PC-3 (cell line): Measurements from ENCODE around the gene SLC25A19. TPM values are rescaled to one million over a fixed set of nuclear protein-coding genes. Genes with fewer than 3 reads are reported as not detected.

Experiments used
- ATAC-seq: fragments of 200-7000 bp; cut with Tn5 transposase; 2 replicates; pipeline ENCODE4 v1.9.1; 2020; ENCODE audit warnings: mild to moderate bottlenecking, moderate library complexity
- BruUV-seq: library from RNA; stranded (reverse); fragments of 400-500 nt; replicated peaks from 2 replicates; lab custom pipeline; 2021; lab: Mats Ljungman, UMichigan
- CTCF ChIA-PET: fragments of 300-600 bp; sonication (Branson Sonifier 250); formaldehyde crosslinking; loops from one replicate; lab custom pipeline; 2022; ENCODE audit warnings: antibody characterized with exemption; lab: Charles Lee
- POLR2A ChIA-PET: fragments of 300-600 bp; sonication (Branson Sonifier 250); formaldehyde crosslinking; loops from one replicate; lab custom pipeline; 2022; ENCODE audit warnings: antibody characterized with exemption; ENCODE audit not compliant: unreplicated experiment; lab: Charles Lee
- DNase-seq: peaks from one replicate; pipeline ENCODE4 v3.0.0-alpha.2; 2015
- H2AFZ ChIP-seq: fragments of 300-600 bp; sonication (generic); 2 replicates; pipeline ENCODE4 v1.6.0; 2016; ENCODE audit warnings: antibody characterized with exemption, low read length
- H3F3A ChIP-seq: fragments of 300-600 bp; sonication (generic); one replicate; pipeline ENCODE4 v1.6.0; 2017; ENCODE audit warnings: antibody characterized with exemption, low read length, control low read depth, mild to moderate bottlenecking; ENCODE audit not compliant: unreplicated experiment
- H3K27ac ChIP-seq: fragments of 300-600 bp; sonication (generic); 2 replicates; pipeline ENCODE4 v1.5.1; 2016; ENCODE audit warnings: mild to moderate bottlenecking, low read length
- H3K27me3 ChIP-seq: fragments of 300-600 bp; sonication (generic); 2 replicates; pipeline ENCODE4 v1.6.1; 2016; ENCODE audit warnings: low read length, mixed read lengths
- H3K36me3 ChIP-seq: fragments of 300-600 bp; sonication (generic); 2 replicates; pipeline ENCODE4 v1.6.1; 2016; ENCODE audit warnings: low read depth, mixed run types, low read length, mixed read lengths
- H3K4me1 ChIP-seq: fragments of 300-600 bp; sonication (generic); 2 replicates; pipeline ENCODE4 v1.5.1; 2016; ENCODE audit warnings: low read length; ENCODE audit not compliant: insufficient read depth
- H3K4me2 ChIP-seq: fragments of 300-600 bp; sonication (generic); 2 replicates; pipeline ENCODE4 v1.6.0; 2016; ENCODE audit warnings: low read length
- H3K4me3 ChIP-seq: fragments of 300-600 bp; sonication (generic); 2 replicates; pipeline ENCODE4 v1.5.1; 2016; ENCODE audit warnings: mild to moderate bottlenecking, low read length, mixed read lengths
- H3K79me2 ChIP-seq: fragments of 300-600 bp; sonication (generic); 2 replicates; pipeline ENCODE4 v1.6.1; 2017; ENCODE audit warnings: low read length, mixed read lengths
- H3K9ac ChIP-seq: fragments of 300-600 bp; sonication (generic); 2 replicates; pipeline ENCODE4 v1.6.0; 2016; ENCODE audit warnings: mild to moderate bottlenecking, low read length
- H3K9me2 ChIP-seq: fragments of 300-600 bp; sonication (generic); replicated peaks from 2 replicates; pipeline ENCODE4 v1.6.1; 2016; ENCODE audit warnings: mixed run types, low read length, mixed read lengths
- H3K9me3 ChIP-seq: fragments of 300-600 bp; sonication (generic); 2 replicates; pipeline ENCODE4 v1.6.1; 2016; ENCODE audit warnings: low read length, mixed read lengths
- H4K20me1 ChIP-seq: fragments of 300-600 bp; sonication (generic); 2 replicates; pipeline ENCODE4 v1.6.1; 2016; ENCODE audit warnings: low read length, mixed read lengths
- CTCF ChIP-seq: fragments of 300-600 bp; sonication (generic); conservative IDR thresholded peaks from 2 replicates; pipeline ENCODE4 v1.5.1; 2017; ENCODE audit warnings: antibody characterized with exemption, low read depth, mild to moderate bottlenecking, low read length
- EZH2 ChIP-seq: fragments of 300-600 bp; sonication (generic); IDR thresholded peaks from one replicate; pipeline ENCODE4 v1.6.1; 2017; ENCODE audit warnings: antibody characterized with exemption, mild to moderate bottlenecking, low read length; ENCODE audit not compliant: unreplicated experiment
- EZH2phosphoT487 ChIP-seq: fragments of 300-600 bp; sonication (generic); IDR thresholded peaks from 2 replicates; pipeline ENCODE4 v1.6.1; 2018; ENCODE audit warnings: mild to moderate bottlenecking, antibody characterized with exemption, low read length, borderline replicate concordance
- intact Hi-C: fragments of 100-400 bp; cut with micrococcal nuclease; formaldehyde crosslinking; loops from 2 replicates; pipeline ENCODE4 v1.9.0; 2023
- total RNA-seq: library from RNA; depleted of rRNA; stranded (reverse); fragments of >200 nt; gene quantifications from 2 replicates; pipeline ENCODE4 v1.2.3, GENCODE V29; 2014

Gene SLC25A19
- total RNA-seq, 1 experiment from 2014 or later = 75.0 TPM

GRCh38 chr17:75244133-75244866 lies 44.9 kb downstream of the SLC25A19 start:
- no peak for TF ChIP-seq CTCF
- TF ChIP-seq EZH2phosphoT487 = no peak
- TF ChIP-seq EZH2 = no peak
- Histone ChIP-seq H3K9me2 (no peaks in the 10 kb centered on the region), H3K9ac (no peak overlapping the region), H3K27ac (no peak overlapping the region), H3K9me3 (no peaks in the 10 kb centered on the region), H3K79me2 (peaks cover 14% of the 10 kb centered on the region), H3F3A (no peaks in the 10 kb centered on the region), H3K4me2 (no peak overlapping the region), H3K4me3 (no peak overlapping the region), H4K20me1 (no peaks in the 10 kb centered on the region), H3K36me3 (peaks cover 63% of the 10 kb centered on the region), H3K4me1 (no peaks in the 10 kb centered on the region), H3K27me3 (no peaks in the 10 kb centered on the region), H2AFZ (no peak overlapping the region)
- DNase-seq (no peak), ATAC-seq (no peak)
- ChIA-PET POLR2A (no interaction called here), CTCF (interaction anchor here (0.8 kb wide), 1 partner anchor 27 kb away, joined by 5 read pairs; the partner anchor contains the start of gene MIF4GD)
- intact Hi-C loops = no loop called here
- no TSS peak for BruUV-seq

GRCh38 chr17:75242461-75243042 lies 46.7 kb downstream of the SLC25A19 start:
- no TSS peak for BruUV-seq
- ATAC-seq (no peak), DNase-seq (no peak)
- no peaks in the 10 kb centered on the region for H3K9me2 ChIP-seq
- no peak overlapping the region for H3K9ac ChIP-seq
- H3K4me2 ChIP-seq = no peak overlapping the region
- intact Hi-C loops = no loop called here
- no peaks in the 10 kb centered on the region for H3K4me1 ChIP-seq
- no peak for TF ChIP-seq CTCF
- no peak for TF ChIP-seq EZH2
- no peak for TF ChIP-seq EZH2phosphoT487
- no peak overlapping the region for H3K4me3 ChIP-seq
- peaks cover 73% of the 10 kb centered on the region for H3K36me3 ChIP-seq
- POLR2A ChIA-PET = no interaction called here
- no peaks in the 10 kb centered on the region for H4K20me1 ChIP-seq
- H3K27me3 ChIP-seq = no peaks in the 10 kb centered on the region
- H3K79me2 ChIP-seq = 0 out of 2 replicates have a peak, but pooled peaks cover 2% of the 10 kb centered on the region
- no peaks in the 10 kb centered on the region for H3F3A ChIP-seq
- H2AFZ ChIP-seq = no peak overlapping the region
- no peak overlapping the region for H3K27ac ChIP-seq
- H3K9me3 ChIP-seq = no peaks in the 10 kb centered on the region
- CTCF ChIA-PET = no interaction called here

- Histone ChIP-seq H3K4me3 (no peak overlapping the region), H3K9me3 (no peaks in the 10 kb centered on the region), H4K20me1 (no peaks in the 10 kb centered on the region), H3K36me3 (peaks cover 78% of the 10 kb centered on the region), H3K4me1 (no peaks in the 10 kb centered on the region), H3K27me3 (no peaks in the 10 kb centered on the region), H2AFZ (no peak overlapping the region), H3K4me2 (no peak overlapping the region), H3K27ac (no peak overlapping the region), H3F3A (no peaks in the 10 kb centered on the region), H3K9me2 (no peaks in the 10 kb centered on the region), H3K9ac (no peak overlapping the region), H3K79me2 (no peaks in the 10 kb centered on the region)
- ChIA-PET CTCF (no interaction called here), POLR2A (no interaction called here)
- intact Hi-C loops = no loop called here
- ATAC-seq (no peak), DNase-seq (no peak)
- TSS peak; percentile 3 for BruUV-seq
- no peak for TF ChIP-seq CTCF
- no peak for TF ChIP-seq EZH2
- no peak for TF ChIP-seq EZH2phosphoT487
These were observed 47.2 kb downstream of the SLC25A19 start for GRCh38 chr17:75241996-75242460.
